COLO668 (cell line): ENCODE results near the gene TBC1D9.

Experiments
- DNase-seq: peaks from one replicate; lab custom pipeline; 2025; ENCODE audit not compliant: unreplicated experiment; lab: John Stamatoyannopoulos, UW

The TBC1D9 gene

DNA sequence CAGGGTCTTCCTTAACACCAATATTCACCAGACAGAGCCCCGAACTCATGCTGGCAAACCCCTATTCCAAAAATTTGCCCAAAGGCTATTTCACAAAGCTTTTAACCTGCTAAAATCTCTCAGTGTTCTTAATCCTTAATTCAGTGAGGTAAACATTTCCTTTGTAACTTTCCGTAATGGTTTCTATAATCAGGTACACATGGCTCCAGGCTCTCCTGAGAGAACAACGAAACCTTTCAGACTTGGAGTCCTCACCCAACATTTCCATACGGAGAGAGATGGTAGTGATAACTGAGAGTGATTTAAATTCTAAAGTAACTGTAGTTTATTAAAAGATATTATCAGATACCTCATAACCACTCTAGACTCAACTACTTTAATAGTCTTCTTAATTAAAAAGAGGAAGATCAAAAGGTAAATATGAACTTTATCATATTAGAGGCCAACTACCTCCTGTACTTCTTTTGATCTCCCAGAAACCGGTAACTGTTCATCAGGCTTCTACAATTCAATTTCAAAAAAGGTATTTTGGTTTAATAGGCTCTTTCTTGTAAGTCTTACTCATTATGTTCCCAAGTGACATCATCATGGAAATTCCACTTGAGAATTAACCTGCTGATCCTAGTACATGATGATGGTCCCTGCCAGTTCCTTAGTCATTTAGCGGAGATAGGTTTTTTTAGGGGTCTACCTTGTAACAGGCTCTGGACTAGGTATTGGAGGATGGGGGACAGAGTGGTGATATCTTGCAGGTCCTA, 96.1 kb downstream of the TBC1D9 start:
- no peak for DNase-seq

DNA sequence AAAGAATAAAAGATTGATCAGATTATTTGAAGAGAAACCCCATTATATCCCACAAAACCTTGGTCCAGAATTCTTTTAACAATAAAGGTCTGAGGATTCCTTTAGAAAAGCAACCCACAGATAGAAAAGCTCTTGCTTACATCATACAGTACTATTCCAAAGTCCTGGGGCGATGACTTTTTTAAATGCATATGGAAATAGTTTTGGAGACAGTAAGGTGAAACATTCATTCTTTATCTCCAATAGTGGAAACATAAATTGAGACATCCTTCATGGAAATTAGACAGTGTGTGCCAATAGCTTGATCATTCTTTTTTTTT, 101.7 kb downstream of the TBC1D9 start:
- no peak for DNase-seq

DNA sequence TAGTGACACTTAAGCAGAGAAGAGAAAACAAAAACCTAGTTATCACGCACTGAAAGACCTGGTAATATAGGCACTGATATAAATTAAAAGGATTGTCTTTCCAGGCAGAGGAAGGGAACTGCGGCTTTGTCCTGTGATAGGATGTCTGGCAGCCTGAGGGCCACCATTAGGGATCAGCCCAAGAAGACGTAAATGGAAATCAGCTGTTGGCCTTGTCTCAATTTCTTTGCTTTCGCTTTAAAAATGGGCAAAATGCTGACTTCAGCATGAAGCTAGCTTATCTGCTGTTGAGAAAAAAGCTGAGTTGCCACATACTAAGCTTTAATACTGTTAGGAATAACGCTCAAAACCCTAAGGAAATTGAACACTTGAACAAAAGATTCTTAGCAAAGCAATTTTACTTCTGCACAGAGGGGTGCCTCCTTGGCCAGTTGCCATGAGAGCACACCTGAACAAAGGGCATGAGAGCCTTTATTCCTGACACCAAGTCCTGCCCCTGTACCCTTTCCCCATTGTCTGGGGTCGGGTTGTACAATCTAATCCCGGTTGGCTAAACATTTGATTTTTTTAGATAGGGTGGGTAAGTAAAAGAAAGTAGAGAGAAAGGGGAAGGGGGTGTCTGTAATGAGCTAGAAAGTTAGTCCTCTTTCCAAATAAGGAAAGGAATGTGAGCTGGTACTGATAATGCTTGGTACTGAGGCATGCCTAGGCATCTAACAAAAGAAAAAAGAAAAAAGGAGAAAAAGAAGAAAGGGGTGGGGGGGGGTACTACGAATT, 102.3 kb downstream of the TBC1D9 start:
- no peak for DNase-seq

DNA sequence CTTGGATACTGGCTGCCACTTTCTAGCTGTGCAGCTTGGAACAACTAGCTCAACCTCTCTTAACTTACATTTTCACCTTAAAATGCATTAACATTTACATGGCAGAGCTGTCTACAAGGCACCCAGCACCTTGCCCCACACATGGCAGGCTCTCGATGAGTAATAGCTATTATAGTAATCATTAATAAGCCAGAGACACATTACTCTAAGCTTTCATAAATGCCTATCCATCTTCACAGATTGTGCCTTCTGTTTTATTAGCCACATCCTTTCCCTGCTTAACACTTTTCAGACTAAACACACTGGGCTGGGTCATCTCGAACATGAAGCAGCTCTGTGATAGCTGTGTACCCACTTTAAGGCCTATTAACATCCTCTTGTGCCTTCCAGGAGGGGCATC, 103.6 kb downstream of the TBC1D9 start:
- DNase-seq = no peak

DNA sequence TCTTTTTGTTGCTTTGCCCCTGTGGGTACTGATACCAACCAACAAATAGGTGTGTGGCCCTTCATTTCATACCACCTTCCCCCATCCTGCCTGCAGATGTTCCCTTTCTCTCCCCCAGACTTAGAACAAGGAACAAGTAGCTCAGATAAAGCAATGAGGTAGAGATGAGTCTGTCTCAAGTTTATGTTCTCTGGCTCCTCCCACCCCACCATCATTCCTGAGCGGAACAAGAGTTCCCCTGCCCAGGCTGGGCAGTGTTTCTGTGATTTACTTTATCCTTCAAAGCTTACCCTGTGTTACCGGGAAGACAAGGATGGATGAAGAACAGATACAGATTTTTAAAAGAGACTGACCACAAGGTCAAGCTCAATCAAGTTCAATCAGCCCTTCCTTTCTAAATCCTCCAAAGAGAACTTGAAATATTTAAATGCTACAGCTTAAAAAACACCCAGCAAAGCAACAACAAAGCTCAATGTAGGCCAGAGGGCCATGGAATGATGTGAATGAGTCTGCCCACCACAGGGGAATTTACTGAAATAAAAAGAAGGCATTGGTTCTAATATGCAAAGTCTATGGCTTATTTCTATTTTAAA, 107.4 kb downstream of the TBC1D9 start:
- no peak for DNase-seq

DNA sequence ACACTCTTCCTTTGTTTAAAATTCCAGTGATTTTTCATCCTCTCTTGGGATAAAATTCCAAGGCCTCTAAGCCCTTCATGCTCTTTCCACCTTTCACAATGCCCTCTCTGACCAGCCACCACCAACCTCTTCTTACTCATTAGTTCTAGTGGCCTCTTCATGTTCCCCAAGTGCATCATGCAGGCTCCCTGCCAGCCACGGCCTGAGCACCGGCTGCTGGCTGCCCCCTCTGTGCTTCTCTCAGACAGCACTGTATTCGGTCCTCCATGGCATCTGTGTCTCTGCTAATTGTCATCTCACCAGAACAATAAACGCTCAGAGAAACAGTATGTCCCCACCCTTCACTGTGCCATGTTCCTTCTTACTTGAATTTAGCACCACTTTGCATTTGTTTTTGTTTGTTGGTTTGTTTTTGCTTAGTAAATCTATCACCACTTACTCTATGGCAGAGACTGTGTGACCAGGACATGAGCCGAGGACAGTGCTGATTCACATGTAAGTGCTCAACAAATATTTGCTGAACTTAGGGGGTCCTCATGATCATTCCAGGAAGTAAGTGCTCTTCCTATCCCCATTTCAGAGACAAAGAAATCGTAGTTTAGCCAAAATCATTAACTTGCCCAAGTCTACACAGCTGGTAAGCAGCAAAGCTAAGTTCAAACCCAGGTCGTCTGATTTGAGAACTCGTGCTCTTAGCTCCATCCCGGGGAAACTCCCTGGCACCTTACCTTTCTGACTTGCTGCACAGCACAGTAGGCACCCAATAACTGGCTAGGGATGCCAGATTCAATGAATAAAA, 110.4 kb downstream of the TBC1D9 start:
- no peak for DNase-seq

DNA sequence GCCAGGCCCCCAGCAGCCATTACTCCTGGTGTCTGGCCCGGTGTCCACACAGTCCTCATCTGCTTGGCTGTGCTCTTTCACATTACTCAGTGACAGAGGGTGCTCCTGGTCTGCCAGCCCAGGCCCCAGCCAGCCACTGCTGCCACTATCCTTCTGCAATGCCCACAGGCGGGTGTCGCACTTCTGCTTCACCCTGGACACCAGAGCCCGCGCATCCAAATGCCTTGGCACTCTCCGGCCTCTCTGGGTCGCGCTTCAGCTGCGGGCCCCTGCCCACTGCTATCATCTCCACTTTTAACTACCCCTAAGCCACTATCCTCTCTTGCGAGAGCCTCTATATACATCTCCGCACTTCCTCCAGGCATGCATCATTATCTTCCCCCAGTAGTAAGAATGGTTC, 111.0 kb downstream of the TBC1D9 start:
- DNase-seq = no peak

DNA sequence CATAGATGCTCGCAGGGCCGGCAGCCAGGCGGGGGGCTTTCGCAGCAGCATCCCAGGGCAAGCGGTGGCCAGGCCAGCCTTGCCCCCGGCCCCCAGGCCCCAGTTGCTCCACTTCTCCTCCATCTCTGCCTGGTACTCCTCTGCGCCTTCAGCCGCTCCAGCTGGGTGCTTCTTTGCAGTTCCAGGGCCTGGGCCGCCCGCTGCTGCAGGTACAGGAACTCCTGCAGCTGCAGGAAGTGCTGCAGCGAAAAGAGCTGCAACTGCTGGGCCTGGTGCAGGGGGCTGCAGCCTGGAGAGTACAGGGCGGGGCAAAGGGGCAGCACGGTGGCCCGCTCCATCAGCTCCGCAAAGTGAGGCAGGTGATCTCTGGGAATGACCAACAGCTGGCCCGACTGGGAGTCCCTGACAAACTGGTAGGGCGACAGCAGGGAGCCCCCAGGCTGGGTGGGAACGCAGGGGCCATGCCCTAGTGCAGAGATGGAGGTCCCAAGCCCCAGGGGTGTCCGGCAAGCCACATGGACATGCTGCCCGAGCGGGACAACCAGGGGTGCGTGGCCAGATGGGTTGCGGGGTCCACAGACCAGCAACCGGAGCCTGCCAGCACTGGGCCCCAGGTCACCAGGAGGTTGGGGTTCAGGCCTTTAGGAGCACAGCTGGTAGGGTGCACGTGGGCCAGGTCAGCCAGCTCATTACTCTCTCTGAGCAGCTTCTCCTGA, 111.6 kb downstream of the TBC1D9 start:
- DNase-seq = no peak

DNA sequence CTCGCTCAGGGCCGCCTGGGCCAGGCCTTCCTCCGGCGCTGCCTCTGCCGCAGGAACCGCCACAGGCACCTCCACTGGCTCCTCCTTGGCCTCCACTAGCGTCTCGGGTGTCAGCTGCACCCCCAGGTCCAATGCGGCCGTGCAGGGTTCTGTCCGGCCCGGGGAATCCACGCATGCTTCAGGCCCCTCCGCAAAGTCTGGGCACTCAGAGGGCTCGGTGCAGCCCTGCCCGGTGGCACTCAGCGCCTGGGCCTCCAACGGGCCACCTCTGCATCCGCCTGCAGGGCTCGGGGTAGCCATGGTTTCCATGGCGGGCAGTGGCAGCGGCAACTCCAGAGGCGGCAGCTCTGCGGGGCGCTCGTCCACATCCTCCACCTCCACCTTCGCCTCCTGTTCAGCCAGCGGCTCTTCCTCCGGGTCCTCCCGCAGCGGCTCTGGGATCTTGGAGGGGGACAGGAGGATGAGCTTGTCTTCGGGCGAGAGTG, 112.6 kb downstream of the TBC1D9 start:
- DNase-seq = no peak

DNA sequence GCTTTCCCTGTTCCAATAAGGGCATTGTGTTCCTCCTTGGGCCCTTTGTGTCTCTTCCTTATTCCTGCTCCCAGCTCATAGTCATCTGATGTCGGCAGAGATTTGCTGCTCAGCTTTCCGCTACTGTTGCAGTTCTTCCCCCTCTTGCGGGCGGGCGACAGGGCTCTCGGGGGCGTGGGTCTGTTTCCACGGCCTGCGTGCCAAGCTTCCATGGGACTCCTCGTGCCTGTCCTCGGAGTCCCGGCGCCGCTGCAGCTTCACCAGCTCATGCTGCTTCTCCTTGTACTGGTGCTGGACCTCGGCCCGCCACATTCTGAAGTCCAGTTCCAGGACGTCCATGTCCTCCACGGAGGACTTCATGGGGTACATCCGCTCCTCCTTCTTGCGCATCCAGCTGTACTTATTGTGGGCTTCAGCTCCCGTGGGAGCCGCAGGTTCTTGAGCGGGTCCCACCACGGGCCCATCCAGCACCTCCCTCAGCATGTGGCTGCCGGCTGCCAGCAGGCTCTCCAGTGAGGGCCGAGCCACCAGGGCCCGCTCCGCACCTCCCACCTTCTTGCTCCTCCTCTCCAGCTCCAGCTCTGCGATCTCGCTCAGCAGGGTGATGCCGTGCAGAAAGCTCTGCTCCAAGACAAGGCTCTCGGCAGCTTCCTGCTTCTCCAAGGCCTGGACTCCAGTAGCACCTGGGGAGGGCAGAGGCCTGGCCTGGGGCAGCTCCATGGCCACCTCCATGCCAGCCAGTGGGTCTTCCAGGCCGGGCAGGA, 113.3 kb downstream of the TBC1D9 start:
- DNase-seq = no peak

DNA sequence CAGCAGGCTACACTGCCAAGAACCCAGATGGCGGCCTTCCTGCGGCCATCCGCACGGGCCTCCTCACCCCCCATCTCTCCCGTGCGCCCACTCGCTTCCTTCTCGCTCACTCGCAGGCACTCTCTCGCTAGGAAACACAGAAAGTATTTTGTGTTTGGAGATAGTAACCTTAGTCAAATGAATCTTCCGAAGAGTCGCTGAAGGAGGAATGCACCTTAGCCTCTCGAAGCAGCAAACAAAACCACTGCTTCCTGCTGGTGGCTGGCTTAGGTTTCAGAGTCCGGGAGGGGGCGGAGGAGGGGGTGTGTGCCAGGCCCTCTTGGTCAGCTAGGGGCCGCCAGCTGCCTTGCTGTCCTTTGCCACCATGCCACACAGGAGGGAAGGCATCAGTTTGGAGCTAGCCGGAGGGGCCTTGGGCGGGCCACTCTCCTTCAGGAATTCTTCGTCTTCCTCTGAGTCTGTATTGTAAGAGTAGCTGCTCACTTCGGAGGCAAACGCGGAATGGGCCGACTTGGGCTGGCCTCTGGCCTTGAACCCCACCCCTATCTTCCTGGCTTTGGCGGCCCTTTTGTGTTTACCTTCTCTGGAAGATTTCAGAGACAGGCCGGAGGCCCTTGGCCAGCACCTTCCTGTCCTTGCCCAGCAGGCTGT, 114.3 kb downstream of the TBC1D9 start:
- no peak for DNase-seq

DNA sequence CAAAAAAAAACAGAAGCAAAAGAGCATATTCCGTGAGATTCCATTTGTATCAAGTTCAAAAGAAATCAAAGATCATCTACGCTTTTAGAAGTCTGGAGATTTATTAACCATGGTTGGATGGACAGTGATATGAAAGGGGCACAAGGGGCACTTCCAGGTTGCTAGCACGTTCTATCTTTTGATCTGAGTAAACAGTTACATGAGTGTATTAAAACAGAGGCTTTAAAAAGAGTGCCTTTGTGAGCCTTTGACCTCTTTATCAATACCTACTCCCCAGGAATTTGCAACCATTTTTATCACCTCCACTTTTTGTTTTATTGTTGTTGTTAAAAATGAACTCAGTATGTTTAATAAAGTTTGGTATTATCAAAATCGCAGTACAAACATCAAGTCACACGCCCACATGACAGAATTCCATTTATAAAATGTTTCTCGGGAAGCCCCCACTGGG, 115.1 kb downstream of the TBC1D9 start:
- no peak for DNase-seq

DNA sequence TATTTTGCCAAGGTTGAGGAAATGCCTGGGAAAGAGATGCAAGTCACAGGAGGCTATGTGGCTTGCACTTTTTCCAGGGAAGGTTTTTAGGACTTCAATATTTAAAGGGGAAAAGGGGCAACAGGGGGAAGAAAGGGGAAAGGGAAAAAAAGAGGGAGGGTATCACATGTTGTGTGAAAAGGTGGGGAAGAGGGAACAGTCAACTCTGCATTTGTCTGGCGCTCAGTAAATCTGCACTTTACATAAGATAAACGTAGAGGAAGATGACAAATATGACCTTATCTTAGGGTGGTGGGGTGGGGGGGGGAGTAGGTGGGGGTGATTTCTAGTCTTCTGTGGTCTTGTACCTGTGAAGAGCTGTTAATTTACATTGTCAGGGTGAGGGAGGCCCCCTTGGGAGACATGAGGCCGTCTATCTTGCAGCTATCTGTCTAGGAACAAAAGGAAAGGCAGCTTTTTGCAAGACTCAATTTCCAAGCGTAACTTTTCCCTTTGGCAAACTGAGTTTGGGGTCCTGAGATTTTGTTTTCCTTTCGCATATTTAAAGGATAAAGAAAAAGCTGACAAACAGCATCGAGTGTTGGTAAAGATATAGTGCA, 115.9 kb downstream of the TBC1D9 start:
- no peak for DNase-seq

DNA sequence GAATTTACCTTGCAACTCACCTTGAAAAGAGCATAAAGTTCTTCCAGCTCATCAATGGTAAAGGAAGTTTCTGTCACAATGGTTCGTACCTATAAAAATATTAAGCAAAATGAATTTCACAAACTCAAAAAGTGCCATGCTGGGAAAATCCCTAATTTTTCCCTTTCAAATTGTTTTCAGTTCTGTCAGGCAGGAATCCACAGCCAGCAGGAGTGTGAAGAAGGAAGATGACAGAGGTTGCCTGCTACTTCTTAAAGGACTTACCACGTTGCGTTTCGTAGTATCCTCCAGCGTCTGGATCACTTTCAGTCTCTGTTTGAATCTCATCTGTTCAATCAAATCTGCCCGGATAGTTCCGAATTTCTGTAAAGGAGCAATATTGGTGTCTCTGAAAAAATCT, 117.1 kb downstream of the TBC1D9 start:
- DNase-seq = no peak

DNA sequence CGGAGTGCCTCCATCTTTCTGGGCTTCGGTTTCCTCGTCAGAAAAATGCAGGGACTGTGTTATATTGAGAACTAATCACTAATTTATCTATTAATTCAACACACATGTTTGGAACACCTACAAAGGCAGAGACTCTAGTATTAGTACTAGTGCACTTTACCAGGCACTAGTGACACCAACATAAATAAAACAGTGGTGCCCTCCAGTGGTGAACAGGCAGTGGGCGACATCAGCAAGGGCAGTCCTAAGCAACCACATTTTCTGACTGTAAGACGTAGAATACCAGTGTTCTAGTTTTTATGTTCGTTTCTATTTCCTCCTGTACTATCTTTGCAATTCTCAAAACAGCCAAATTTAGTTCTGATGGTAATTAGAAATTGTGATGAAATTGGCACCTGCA, 118.3 kb downstream of the TBC1D9 start:
- peak; percentile 29 for DNase-seq

DNA sequence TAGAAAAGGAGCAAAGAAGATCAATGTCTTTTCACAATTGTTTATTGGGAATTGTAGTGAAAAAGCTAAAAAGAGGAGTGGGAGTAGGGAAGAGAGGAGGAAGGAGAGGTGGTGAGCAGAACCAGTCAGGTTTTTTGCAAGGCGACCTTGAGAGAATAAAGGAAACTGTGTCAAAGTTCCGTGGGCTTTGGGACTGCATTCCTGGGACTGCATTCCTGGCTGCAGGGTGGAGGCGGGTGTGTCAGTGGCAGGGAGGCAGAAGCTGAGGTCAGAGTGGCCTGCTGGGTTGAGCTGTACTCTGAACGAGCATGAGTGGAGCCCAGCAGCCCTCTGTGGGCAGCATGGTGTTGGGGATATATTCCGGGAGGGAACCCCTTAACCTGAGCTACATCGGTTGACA, 120.6 kb downstream of the TBC1D9 start:
- no peak for DNase-seq

DNA sequence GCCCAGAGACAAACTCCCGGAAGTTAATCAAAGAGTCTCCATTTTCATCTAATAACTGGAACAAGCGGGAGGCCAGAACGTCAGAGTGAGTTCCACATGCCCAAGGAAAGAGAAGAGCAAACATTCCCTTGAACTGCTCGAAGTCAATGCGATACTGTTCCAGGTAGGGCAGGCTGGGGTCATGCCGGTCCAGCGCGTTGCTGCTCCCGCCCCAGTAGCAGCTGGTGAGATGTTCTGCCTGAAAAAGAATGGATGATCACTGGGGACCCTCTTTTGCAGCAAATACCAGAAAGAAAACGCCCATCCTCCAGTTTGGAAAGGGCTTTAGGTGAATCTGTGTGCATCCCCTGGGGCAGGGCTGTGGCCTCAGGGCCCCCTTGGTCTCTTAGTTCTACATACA, 122.2 kb downstream of the TBC1D9 start:
- no peak for DNase-seq

DNA sequence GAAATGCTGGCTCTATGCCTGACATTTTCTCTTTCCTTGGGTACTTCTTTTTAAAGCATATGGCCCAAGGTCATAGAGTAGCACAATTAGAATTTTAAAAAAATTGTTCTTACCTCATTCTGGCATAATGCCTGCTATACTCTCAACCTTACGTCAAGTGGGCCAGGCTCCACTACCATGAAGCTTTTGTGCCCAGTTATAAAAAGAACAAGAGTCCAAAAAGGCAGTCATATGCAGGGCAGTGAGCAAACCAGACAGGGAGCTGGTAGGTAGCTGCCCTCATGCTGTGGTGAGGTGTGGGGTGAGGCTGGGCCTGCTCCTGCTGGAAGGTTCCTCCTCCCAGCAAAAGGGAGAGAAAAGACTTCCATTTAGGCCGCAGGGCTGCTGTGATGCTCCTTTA, 123.1 kb downstream of the TBC1D9 start:
- DNase-seq = no peak

DNA sequence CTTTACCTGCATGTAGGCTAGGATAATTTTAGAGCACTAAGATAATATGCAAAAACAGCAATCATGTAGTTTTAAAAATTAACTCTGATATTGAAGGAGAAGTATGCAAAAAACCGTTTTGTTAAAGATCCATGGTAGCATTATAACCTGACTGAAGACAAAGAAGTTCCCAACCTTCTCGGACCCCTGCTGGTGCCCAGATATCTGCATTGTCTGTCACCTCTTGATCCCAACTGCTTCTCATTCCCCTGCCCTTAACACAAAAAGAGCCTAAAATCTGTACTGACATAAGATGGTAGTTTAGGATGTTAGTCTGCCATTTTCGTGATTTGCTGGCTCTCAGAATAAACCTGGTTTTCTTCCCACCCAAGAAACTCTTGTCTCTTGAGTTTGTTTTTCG, 125.9 kb downstream of the TBC1D9 start:
- DNase-seq = no peak
